Activated naive CD4-positive, alpha-beta T cell treated with anti-CD3 and anti-CD28 coated beads, Interleukin-2, amount 50 U/mL, for 16 hours (primary cell): ENCODE measurements around the gene NPAS2.

Experiments used
- DNase-seq: peaks from one replicate; pipeline ENCODE4 v3.0.0-alpha.2; 2020

The NPAS2 gene

DNA sequence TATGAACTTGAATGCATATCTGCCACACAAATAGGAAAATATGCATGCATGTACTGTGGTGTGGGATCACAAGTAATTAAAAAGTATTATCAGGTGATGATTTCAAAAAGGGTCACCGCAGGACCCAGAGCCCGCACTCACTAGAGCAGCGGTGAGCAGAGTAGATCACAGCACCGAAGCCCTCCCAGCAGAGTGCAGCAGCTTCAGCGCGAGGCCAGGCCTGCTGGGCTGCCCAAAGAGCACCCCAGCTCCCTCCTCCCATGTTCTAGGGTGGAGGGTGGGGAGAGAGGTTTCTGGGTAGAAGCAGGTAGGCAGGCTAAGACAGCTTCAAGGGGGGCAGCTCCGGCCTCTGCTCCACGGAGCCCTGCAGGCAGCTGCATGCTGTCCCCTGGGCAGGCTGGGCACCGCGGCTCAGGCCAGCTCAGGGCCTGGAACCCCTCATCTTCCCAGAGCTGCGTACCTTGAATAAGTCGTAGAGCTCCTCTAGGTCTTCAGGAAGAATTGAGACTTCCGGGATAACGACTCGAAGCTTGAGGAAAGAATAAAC is 207.1 kb downstream of the NPAS2 start:
- DNase-seq = no peak

DNA sequence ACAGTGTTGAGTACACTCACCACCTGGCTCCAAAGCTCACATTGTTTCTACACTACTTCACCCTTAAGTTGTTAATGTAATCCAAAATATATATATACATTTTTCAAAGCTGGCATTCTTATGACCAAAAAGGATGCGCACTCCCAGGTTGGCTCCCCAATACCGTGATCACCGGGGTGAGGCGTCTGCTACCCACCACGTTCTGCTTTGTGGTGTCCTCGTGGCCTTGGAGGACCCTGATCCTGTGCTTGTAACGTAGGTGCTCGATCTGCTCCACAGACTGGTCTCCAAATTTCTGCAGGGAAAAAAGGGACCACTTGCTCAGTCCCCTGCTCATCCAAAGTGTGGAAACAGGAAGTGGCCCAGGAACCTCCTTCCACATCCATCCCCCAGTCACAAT is 207.9 kb downstream of the NPAS2 start:
- no peak for DNase-seq

DNA sequence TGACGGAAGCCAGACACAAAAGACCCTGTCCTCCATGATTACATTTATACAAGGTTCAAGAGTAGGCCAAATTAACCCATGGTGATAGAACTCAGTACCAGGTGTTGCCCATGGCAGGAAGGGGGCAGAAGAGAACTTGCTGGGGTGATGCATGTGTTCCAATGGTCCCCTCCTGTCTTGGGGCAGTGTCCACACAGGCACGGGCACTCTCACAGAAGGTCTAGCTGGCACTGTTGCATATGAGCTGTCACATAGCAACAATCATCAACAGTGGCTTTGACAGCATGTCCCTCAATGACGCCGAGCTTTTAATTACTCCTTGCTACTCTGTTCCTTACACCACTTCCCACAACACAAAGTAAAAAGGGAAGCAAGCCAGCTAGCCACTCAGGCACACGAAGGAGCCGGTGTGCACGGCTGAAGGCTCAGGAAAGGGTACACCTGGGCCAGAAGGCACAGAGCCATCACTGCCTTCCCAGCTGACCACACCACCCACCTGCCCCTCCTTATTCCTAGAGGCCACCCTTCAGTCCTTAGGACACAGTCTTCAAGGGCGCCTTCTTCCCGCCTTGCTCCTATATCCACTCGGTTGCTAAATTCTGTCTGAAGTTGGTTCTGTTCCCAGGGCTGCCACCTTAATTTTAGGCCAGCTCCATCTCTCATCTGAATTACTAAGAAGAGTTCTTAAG is 211.1 kb downstream of the NPAS2 start:
- no peak for DNase-seq

DNA sequence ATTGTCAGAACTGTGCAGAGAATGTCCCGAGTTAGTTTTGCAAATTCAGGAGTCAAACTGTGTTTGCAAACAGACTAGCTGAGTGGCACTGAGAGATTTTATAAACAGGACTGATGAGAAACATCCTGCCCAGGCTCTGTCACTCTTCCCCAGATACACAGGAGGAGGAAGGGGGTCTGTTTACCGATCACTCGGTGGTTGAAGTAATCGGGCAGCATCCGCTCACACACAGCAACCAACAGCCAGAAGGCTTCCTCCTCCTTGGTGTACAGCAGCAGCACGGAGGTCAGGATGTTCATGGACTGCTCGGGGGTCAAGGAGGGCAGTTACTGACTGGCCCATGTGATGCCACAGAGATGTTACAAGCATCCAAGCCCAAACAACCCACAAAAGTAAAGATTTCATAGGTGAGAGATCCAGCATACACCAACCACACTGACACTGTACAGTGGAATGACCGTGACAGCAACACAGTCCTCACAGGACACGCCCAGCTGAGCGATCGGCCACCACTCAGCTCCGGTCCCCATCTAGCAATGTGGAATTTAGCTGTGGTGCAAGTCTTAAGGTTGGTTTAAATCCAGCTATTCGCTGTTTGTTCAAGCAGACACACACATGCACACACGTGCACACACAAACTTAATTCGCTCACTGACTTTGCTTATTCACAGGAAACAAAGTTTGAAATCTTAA is 212.3 kb downstream of the NPAS2 start:
- DNase-seq = no peak

DNA sequence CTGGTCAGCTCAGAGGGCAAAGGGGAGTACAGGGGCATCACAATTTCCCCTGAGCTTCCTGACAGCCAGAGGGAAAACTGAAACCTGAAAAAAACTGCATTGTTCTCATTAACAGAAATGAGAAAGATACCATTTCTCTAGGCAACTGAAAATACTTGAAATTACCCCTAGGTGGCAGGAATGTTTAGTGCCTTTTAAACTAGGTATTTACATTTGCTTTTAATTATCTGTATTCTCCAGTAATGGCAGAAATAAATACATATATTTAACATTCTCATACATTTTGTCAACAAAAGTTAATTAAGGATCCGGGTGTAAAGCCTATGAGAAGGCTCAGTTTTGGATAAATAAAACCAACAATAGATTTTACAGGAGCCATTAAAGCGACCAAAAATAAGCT is 216.6 kb downstream of the NPAS2 start:
- no peak for DNase-seq

DNA sequence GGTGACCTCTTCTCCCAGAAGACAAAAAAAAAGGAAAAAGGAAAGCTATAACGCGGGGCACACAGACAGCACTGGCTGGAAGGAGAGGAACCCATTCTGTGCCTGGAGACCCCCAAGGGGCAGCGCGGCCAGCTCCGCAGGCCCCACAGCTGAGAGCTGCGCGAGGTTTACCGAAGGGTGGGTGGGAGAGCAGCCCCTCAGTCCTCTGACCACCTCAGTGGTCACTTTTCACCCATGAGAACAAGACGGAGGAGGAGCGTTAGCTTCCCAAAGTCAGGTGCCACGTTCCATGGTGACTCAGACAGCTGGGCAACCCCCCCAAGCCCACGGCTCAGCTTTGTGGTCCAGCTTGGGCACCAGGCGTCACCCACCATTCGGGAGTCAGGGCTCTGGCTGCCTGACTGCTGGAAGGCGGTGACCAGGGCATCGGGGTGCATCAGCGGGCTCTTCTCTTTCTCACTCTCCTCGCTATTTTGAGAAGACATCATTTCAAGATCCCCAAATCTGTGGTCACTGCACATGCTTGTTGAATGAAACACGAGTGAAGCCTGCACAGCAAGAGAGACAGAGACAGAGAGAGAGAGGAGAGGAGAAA is 217.3 kb downstream of the NPAS2 start:
- no peak for DNase-seq

DNA sequence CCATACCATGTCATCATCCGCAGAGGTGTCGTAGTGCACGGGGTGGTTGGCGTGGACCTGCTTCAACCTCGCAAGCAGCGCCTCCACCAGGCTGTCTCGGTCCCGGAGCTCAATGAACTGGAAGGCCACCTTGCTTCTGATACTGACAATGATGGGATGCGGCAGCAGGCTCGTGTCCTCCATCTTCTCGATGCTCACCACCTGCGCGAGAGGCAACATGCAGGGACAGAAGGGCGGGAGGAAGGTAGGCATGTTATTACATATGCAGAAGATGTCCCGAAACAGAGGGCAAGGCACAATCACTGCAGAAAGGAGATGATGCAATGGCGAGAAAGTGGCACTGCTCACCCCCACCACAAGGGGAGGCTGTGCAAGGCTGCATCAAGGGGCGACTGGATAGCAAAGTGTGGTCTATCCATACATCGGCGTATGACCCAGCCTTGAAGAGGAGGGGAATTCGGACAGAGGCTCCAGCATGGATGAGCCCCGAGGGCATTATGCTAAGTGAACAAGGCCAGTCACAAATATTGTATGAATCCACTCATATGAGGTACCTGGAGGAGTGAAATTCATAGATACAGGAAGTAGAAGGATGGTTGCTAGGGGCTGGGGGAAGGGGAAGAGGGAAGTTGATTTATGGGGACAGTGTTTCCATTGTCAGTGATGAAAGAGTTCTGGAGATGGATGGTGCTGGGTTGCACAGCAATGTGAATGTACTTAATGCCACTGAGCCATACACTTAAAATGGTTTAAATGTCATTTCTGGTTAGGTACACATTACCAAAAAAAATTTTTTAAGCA is 218.7 kb downstream of the NPAS2 start:
- DNase-seq = no peak

DNA sequence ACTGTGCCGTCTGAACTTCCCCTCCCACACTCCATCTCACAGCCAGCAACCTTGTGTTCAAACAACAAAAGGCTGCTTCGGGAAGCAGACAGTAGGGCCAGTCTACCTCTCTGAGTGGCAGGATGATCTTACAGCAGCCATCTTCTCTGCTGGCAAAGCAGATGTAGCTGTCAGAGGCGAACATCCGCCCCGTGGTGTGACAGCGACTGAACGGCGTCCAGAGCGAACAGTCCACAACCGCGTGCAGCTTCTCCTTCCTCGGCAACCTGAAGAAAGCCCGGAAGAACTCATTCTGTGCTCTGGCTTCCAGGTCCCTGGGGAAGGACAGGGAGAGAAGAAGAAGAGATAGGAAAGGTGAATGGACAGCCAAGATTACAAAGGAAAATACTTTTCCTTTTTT is 220.1 kb downstream of the NPAS2 start:
- DNase-seq = no peak

DNA sequence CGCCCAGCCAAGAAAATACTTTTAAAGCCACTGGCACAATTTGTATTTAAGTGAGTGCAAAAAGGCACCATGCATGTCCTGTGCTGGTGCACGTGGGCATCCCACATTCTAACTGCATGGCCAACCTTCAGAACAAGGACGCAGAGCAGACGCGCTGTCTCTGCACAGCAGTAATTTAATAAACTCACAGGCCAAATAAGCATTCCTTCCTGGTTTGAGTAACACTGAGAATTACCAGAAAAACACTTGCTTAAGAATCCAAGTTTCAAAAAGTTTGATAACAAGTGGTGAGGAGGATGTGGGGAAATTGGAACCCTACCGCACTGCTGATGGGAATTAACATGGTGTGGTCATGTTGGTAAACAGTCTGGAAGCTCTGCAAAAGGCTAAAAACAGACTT is 220.8 kb downstream of the NPAS2 start:
- no peak for DNase-seq

DNA sequence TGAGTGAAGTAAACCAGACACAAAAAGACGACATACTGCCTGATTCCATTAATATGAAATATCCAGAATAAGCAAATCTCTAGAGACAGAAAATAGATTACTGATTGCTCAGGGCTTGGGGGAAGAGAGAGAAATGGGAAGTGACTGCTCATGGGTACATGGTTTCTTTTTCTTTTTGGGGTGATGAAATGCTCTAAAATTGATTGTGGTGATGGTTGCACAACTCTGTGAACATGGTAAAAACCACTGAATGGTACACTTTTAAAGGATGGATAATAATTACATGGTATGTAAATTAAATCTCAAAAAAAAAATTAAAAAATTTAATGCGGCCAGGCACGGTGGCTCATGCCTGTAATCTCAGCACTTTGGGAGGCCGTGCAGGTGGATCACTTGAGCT is 221.5 kb downstream of the NPAS2 start:
- DNase-seq = no peak

DNA sequence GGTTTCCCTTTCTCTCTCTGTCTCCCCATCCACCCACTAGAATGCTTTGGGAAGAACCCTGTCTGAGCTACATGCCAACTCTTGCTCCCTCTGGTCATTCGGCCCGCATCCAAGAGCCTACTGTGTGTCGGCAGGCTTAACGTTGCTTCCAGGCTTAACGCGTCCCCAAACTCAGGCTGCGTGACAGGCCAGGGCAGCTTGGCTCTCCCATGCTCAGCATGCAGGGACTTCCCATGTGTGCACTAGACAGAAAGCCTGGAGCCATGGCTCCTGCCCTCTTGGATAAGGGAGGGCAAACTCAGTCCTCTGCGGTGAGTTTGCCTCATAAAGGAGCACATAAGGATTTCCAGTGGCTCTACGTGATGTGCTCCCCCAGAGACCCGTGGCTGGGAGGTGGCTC is 225.4 kb downstream of the NPAS2 start:
- no peak for DNase-seq
